PFSK-1 (cell line): Measurements from ENCODE around the gene LIMA1.

Experiments used
- FOXP2 ChIP-seq: optimal IDR thresholded peaks from 2 replicates; pipeline ENCODE3; 2011; ENCODE audit warnings: borderline replicate concordance, control low read depth, inconsistent platforms; ENCODE audit not compliant: insufficient read depth; ENCODE audit errors: extremely low read length, extremely low read depth
- POLR2AphosphoS5 ChIP-seq: IDR thresholded peaks from 2 replicates; pipeline ENCODE4 v1.6.1; 2012; ENCODE audit warnings: low read depth, mild to moderate bottlenecking, control low read depth, low read length, moderate library complexity
- SIN3A ChIP-seq: IDR thresholded peaks from 2 replicates; pipeline ENCODE4 v1.6.1; 2012; ENCODE audit warnings: mild to moderate bottlenecking, low read length, moderate library complexity, borderline replicate concordance; ENCODE audit not compliant: insufficient read depth
- TAF1 ChIP-seq: IDR thresholded peaks from 2 replicates; pipeline ENCODE4 v1.6.1; 2012; ENCODE audit warnings: low read length, control low read depth, borderline replicate concordance; ENCODE audit not compliant: insufficient read depth
- TF ChIP-seq, protein P1 (sequence below), 2 experiments: IDR thresholded peaks; 2 replicates each; pipeline versions ENCODE4 v1.6.1 to v1.8.0; 2011 to 2012; ENCODE audit warnings: low read depth in 2 of 2, low read length in 2 of 2, control low read depth in 1 of 2, inconsistent platforms in 1 of 2, mild to moderate bottlenecking in 1 of 2, moderate library complexity in 1 of 2; ENCODE audit not compliant: insufficient read depth in 1 of 2

Gene LIMA1

DNA sequence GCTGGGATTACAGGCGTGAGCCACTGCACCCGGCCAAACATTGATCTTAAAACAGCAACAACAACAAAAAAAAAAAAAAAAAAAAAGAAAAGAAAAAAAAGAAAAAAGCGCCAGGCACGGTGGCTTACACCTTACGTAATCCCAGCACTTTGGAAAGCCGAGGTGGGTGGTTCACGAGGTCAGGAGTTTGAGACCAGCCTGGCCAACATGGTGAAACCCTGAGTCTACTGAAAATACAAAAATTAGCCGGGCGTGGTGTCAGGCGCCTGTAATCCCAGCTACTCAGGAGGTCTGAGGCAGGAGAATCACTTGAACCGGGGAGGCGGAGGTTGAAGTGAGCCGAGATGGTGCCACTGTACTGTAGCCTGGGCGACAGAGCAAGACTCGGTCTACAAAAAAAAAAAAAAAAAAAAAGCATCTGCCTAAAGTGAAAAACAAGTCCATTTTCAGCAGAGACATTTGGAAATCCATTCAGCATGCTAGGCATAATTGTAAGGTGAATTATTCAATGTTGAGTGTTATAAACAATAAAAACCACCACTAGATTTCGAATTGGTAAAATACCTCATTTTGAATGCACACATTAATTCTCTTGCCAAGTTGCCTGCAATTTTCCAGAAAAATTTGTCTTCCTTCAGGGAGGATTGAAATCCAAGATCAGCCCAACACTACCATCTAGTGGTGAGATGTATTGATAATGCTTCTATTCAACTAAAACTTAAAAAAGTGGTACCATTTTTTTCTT, 108.2 kb downstream of the LIMA1 start:
- TF ChIP-seq FOXP2 (no peak), POLR2AphosphoS5 (no peak)
- TF ChIP-seq, protein P1, sequence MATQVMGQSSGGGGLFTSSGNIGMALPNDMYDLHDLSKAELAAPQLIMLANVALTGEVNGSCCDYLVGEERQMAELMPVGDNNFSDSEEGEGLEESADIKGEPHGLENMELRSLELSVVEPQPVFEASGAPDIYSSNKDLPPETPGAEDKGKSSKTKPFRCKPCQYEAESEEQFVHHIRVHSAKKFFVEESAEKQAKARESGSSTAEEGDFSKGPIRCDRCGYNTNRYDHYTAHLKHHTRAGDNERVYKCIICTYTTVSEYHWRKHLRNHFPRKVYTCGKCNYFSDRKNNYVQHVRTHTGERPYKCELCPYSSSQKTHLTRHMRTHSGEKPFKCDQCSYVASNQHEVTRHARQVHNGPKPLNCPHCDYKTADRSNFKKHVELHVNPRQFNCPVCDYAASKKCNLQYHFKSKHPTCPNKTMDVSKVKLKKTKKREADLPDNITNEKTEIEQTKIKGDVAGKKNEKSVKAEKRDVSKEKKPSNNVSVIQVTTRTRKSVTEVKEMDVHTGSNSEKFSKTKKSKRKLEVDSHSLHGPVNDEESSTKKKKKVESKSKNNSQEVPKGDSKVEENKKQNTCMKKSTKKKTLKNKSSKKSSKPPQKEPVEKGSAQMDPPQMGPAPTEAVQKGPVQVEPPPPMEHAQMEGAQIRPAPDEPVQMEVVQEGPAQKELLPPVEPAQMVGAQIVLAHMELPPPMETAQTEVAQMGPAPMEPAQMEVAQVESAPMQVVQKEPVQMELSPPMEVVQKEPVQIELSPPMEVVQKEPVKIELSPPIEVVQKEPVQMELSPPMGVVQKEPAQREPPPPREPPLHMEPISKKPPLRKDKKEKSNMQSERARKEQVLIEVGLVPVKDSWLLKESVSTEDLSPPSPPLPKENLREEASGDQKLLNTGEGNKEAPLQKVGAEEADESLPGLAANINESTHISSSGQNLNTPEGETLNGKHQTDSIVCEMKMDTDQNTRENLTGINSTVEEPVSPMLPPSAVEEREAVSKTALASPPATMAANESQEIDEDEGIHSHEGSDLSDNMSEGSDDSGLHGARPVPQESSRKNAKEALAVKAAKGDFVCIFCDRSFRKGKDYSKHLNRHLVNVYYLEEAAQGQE (IDR thresholded peaks at IDR 0.05; ENCODE audit: insufficient read depth in 1 of 2, low read depth in 2 of 2, low read length in 2 of 2) = no peak

- TF ChIP-seq TAF1 = peak; percentile 81; the same call in 1 of the 2 replicates
- 0 out of 2 replicates have a peak, but pooled peaks have one; percentile 6 for TF ChIP-seq SIN3A
- peak; percentile 27 for TF ChIP-seq FOXP2
- TF ChIP-seq, protein P1 (IDR thresholded peaks at IDR 0.05; ENCODE audit: insufficient read depth in 1 of 2, low read depth in 2 of 2, low read length in 2 of 2) = no peak; a peak in 1 of 4 replicates
- peak; percentile 58; the same call in 1 of the 2 replicates for TF ChIP-seq POLR2AphosphoS5
Observed at GRCh38 chr12:50167049-50167828, 116.1 kb downstream of the LIMA1 start, which contains the start of gene CERS5. TSS of gene CERS5 (minus strand) at chr12:50167369. CDS start at chr12:50167297, 72 bp downstream.

DNA sequence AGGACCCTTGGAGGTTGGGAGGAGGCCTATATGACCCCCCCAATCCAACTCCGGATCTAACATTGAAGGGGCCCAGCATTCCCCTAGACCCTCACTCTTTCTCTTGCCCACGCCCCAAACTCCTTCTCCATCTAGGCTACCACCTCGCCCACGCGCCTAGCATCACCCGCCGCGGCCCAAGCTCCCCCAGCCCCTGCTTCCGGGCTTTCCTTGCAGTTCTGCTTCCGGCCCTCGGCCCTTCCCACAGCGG, 116.6 kb downstream of the LIMA1 start:
- TF ChIP-seq POLR2AphosphoS5 (no peak), TAF1 (no peak), SIN3A (no peak), FOXP2 (no peak)
- TF ChIP-seq, protein P1 (IDR thresholded peaks at IDR 0.05; ENCODE audit: insufficient read depth in 1 of 2, low read depth in 2 of 2, low read length in 2 of 2) = no peak

GRCh38 chr12:50164963-50165362, 118.4 kb downstream of the LIMA1 start:
- TF ChIP-seq SIN3A (no peak), POLR2AphosphoS5 (no peak), TAF1 (no peak), FOXP2 (no peak)
- TF ChIP-seq, protein P1 (IDR thresholded peaks at IDR 0.05; ENCODE audit: insufficient read depth in 1 of 2, low read depth in 2 of 2, low read length in 2 of 2) = no peak
